Measurements from ENCODE around the gene NCEH1. TPM values are rescaled to one million over a fixed set of nuclear protein-coding genes. Genes with fewer than 3 reads are reported as not detected.
"Not testable (repeated sequence)": the region's sequence is repeated elsewhere in the genome, so short reads cannot be mapped to it uniquely, and the experiment has no call there.

The NCEH1 gene
- total RNA-seq, 2 donors from 2014 or later = 4.4 to 5.2 TPM

DNA sequence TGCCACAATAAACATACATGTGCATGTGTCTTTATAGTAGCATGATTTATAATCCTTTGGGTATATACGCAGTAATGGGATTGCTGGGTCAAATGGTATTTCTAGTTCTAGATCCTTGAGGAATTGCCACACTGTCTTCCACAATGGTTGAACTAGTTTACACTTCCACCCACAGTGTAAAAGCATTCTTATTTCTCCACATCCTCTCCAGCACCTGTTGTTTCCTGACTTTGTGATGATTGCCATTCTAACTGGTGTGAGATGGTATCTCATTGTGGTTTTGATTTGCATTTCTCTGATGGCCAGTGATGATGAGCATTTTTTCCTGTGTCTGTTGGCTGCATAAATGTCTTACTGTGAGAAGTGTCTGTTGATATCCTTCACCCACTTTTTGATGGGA, 50.4 kb downstream of the NCEH1 start:
- not testable (repeated sequence) for H3K27ac Mint-ChIP-seq; DNase-seq (ENCODE audit: low spot score in 2 of 2); H3K9me3 Mint-ChIP-seq; ATAC-seq; H3K36me3 Mint-ChIP-seq

DNA sequence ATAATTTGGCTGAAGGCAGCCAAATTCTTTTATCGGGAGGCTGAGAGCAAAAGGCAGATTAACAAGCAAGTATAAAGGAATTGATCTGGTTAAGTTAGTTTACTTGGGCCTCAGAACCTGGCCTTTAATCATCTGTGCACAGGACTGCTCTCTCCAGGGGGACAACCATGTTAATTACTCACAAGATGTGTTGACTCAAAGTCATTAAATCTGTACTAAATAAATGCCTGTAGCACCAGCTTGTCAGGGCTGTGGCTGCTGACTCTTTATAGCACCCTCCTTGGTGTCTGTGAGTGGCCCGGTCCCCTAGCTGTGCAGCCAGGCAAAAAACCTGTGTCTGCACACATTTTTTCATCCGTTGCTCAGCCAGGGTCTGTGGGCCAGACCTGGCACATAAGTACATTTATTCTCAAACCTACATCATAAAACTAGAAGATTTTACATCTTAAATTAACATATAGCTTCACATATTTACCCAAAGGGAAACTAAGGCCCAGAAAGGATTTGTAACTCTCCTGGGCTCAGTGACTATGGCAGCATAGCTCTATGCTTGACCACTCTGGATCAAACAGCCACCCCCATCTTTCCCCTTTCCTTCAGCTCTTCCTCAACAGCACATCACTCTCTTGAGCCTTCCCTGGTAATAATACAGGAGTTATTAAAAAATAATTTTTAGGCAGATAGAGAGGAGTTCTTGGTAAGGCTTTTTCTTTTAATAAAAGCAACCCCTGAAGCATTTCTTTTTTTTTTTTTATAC, 51.4 kb downstream of the NCEH1 start:
- H3K27ac Mint-ChIP-seq = no peak overlapping the region
- no peaks in the 10 kb centered on the region for H3K36me3 Mint-ChIP-seq
- H3K9me3 Mint-ChIP-seq = no peaks in the 10 kb centered on the region
- no peak for ATAC-seq
- DNase-seq (ENCODE audit: low spot score in 2 of 2) = no peak

DNA sequence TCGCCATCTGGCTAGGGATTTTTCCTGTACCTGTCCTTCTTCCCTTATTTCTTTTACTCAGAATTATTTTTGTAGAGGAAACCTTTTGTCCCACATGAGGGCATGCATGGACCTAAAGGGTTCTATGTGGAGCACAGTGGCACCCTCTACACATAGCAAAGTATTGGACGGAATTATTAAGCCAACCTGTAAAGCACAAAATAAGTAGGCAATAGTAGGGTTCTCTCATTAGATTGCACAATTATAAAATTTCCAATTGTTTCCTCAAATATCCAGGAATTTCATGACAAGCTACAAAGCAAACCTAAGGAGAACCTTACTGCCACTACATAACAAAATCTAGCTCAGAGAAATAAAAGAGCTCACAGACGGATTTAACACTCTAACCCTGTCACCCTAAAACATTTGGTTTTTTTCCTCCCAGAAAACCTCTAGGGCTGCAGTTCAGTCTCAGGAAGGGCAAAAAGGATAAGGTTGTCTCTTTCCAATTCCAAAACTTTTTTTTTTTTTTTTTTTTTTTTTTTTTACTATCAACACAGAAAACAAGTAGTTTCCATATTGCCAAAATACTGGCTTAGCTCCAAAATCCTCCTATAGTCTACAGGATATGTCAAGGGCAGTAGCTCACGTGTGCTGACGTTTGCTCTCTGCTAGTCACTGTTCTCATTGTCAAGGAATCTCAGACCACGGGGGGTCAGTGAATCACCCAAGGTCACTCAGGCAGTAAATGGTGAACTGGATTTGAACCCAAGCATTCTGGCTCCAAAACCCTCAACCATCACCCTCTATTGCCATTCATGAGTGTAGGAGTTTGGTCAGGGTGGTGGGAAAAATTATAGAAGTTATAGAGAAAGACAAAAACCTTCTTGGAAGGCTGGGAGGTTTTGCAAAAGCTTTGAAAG, 52.3 kb downstream of the NCEH1 start:
- no peaks in the 10 kb centered on the region for H3K9me3 Mint-ChIP-seq
- ATAC-seq = no peak
- no peak for DNase-seq (ENCODE audit: low spot score in 2 of 2)
- H3K27ac Mint-ChIP-seq = no peak overlapping the region
- no peaks in the 10 kb centered on the region for H3K36me3 Mint-ChIP-seq

DNA sequence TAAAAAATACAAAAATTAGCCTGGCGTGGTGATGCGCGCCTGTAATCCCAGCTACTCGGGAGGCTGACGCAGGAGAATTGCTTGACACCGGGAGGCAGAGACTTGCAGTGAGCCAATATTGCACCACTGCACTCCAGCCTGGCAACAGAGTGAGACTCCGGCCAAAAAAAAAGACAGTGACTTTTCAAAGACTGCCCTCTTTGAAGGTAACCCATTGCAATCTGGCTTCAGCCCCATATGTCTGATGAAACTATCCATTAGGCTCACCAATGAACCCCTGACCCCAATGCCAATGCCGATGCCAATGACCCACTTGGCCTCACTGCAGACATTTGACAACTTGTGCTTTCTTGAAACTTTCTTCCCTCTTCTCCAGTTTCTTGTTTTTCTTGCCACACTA, 54.3 kb downstream of the NCEH1 start:
- Mint-ChIP-seq H3K36me3 (no peaks in the 10 kb centered on the region), H3K9me3 (no peaks in the 10 kb centered on the region), H3K27ac (no peak overlapping the region)
- ATAC-seq (no peak), DNase-seq (ENCODE audit: low spot score in 2 of 2) (no peak)

DNA sequence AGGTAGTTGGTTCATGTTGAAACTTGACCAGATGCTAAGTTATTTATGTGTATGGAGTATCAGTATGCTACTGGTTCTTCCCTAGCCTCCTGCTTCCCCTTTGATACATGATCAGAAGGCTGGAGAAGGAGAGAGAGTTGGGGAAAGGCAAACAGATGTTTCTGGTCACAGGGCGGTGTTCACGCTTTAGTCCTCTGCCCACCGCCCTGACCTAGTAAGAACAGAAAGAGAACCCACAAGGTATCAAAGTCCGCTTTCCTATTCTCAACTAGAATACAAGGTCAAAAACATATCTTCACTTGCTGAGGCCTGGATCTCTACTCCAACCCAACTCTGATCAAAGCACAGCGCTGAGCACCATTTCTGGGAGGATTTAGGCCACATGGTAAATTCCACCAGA, 55.5 kb downstream of the NCEH1 start:
- no peaks in the 10 kb centered on the region for H3K36me3 Mint-ChIP-seq
- no peak for DNase-seq (ENCODE audit: low spot score in 2 of 2)
- no peak for ATAC-seq
- no peak overlapping the region for H3K27ac Mint-ChIP-seq
- no peaks in the 10 kb centered on the region for H3K9me3 Mint-ChIP-seq

DNA sequence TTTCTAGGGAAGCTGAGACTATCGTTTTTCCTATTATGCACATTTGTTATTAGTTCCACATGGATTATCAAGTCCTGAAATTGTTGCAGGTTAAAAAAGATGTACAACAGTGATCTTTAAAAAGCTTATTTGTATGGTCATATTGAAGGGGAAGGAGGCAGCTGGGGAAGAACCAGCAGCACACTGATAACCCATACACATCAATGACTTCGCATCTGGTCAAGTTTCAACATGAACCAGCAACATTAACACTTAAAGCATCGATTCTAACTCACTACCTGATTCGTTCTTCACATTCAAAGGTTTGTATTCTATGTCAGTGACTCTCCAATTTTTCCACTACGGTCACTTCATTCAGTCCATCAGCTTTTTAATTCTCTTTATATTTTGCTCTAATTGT, 56.4 kb downstream of the NCEH1 start:
- no peak for ATAC-seq

DNA sequence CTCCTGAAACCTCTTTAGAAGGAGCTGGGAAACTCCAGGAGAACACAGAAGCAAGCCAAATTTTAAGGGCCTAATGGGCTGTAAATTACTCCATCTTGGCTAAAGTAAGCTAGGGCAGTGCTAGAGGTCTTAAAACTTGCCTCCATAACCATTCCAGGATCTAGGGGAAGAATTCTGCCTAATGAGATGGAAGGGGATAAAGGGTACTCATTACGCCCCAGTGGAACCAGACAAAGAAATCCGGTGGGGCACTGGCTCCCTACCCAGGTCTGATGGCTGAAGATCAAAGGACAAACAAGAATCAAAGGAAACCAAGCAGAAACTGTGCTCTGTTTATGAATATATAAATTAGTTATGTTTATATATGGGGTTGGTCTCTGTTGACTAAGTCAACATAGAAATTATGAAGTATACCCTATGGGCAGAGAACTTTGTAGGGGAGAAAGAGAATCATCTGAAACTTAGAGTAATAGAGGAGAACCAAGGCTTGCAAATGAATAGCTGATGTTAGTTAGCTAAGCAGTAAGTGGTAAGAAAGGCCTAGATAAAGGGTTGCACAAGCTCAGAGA, 57.8 kb downstream of the NCEH1 start:
- ATAC-seq (no peak), DNase-seq (ENCODE audit: low spot score in 2 of 2) (no peak)
- Mint-ChIP-seq H3K36me3 (no peaks in the 10 kb centered on the region), H3K9me3 (no peaks in the 10 kb centered on the region), H3K27ac (no peak overlapping the region)

More for the DNA sequence above, 56.4 kb downstream of the NCEH1 start:
- H3K27ac Mint-ChIP-seq = no peak overlapping the region
- H3K9me3 Mint-ChIP-seq = no peaks in the 10 kb centered on the region
- no peak for DNase-seq (ENCODE audit: low spot score in 2 of 2)
- no peaks in the 10 kb centered on the region for H3K36me3 Mint-ChIP-seq

DNA sequence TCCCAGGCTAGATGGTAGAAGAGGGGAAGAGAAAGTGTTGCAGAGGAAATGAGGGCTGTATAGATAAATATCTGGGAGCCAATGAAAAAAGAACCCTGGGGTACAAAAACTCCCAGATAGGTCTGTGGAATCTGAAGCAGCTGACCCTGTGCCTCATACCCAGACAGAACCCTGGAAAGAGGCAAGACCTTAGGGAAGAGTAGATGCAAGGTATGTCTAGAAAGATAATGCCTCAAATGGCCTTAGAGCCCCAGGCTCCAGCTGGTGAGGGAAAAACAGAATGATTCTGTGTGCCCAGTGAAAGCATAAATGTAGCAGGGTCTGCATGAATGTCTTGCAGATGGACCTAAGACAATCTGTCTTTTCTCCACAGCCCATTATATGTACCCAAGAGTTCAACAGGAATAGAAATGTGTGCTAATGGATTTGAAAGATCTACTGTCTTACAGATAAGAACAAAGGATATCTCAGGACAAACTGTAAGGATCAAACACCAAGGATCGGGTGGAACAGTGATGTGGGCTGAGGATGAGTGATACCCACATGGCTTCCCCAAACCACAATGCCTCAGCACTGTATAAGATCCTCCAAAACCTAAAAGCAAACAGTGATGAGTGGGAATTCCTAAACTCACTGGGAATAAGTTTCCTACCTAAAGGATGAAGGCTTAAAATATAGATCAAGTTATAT, 58.8 kb downstream of the NCEH1 start:
- ATAC-seq (no peak), DNase-seq (ENCODE audit: low spot score in 2 of 2) (no peak)
- no peaks in the 10 kb centered on the region for H3K36me3 Mint-ChIP-seq
- no peak overlapping the region for H3K27ac Mint-ChIP-seq
- no peaks in the 10 kb centered on the region for H3K9me3 Mint-ChIP-seq

DNA sequence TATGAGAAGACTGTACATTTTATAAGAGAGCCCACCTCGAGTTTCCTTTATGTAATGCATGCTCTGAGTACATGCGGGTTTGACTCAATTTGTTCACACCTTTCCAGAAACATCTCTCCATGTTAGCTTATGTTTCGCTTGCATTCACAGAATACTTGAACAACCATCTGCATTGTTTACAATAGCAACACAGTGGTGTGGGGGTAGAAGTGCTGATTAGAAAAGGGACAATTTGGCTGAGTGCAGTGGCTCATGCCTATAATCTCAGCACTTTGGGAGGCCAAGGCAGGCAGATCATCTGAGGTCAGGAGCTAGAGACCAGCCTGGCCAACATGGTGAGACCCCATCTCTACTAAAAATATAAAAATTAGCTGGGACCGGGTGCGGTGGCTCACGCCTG, 60.9 kb downstream of the NCEH1 start:
- no peaks in the 10 kb centered on the region for H3K9me3 Mint-ChIP-seq
- no peak for ATAC-seq
- no peak overlapping the region for H3K27ac Mint-ChIP-seq
- DNase-seq (ENCODE audit: low spot score in 2 of 2) = no peak
- no peaks in the 10 kb centered on the region for H3K36me3 Mint-ChIP-seq

DNA sequence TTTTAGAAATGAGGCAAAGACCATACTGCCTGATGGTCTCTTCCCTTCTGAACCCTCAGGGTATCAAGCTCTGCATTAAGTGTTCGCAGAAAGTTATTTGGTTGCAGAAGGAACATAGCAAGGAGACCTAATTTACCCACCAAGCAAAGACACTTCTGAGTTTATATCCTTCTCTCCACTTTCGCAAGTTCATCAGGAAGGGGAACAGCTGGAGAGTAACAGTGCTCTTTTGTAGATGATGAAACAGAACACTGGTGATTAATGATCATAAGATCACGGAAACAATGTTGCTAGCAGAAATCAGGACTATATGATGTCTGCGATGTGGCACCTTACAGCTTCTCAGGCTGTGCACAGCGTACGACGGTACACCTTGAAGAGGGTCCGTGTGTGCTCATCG, 62.1 kb downstream of the NCEH1 start:
- no peaks in the 10 kb centered on the region for H3K9me3 Mint-ChIP-seq
- no peak for DNase-seq (ENCODE audit: low spot score in 2 of 2)
- no peak overlapping the region for H3K27ac Mint-ChIP-seq
- H3K36me3 Mint-ChIP-seq = no peaks in the 10 kb centered on the region
- no peak for ATAC-seq

DNA sequence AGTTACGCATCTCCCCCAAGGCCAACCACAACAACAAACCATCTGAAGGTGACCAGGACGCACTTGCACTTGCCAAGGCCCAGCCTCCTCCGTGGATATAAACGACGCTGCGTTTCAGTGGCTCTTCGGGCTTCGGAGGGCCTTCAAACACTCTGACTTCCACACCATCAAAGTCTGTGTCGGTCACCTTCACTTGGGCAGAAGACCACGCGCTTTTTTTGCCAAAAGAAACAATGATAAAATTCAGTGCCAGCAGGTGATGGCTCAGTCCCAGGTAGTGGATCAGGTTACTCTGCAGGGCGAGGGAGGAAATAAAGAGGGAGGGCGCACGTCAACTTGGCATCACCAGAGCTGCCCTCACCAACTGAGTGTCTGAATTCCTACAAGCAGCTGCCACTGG, 63.0 kb downstream of the NCEH1 start:
- no peak for ATAC-seq

DNA sequence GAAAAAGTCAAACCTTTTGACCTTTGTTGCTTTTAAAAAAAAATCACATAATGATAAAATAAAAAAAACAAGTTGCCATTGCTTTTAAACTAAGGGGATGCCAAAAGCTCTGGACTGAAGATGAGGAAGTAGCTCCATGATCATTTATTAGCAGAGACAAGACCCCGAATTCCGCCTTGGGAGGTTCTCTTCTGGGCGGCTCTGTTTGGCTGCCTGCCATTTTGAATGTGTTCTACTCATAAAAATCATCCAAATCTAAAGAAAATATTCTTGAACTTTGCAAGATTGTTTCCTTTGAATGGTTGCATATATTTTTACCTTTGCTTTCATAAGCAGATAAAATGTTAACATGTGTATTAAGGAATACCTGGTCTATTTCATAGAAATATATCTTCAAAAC, 63.8 kb downstream of the NCEH1 start:
- ATAC-seq = no peak
- Mint-ChIP-seq H3K9me3 (no peaks in the 10 kb centered on the region), H3K27ac (no peak overlapping the region), H3K36me3 (no peaks in the 10 kb centered on the region)
- no peak for DNase-seq (ENCODE audit: low spot score in 2 of 2)

More for the DNA sequence above, 63.0 kb downstream of the NCEH1 start:
- no peak for DNase-seq (ENCODE audit: low spot score in 2 of 2)
- no peaks in the 10 kb centered on the region for H3K9me3 Mint-ChIP-seq
- no peaks in the 10 kb centered on the region for H3K36me3 Mint-ChIP-seq
- H3K27ac Mint-ChIP-seq = no peak overlapping the region

DNA sequence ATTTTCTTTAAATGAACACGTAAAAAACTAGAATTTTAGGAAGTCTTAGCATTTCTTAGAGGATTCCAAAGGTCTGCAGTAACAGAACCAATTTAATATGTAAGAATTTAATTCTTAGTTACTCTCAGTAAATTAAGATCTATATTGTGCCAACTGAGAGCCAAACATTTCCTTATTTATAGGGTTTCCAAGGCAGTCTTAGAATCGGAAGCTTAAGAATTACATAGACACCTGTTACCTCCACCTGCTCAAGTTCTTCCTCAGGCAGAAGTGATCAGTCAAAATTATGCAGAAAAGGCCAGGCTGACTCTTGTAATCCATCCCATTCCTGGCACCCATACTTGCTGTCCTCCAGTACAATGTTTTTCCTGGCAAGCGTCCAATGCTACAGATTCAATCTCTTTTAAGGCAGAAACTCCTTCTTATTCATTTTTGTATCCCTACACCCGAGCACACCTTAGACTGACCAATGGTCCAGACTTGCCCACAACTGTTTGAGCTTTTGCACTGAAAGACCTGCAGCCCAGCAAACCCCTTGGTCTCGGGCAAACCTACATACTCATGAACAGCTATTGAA, 64.3 kb downstream of the NCEH1 start:
- DNase-seq (ENCODE audit: low spot score in 2 of 2) (no peak), ATAC-seq (no peak)
- H3K27ac Mint-ChIP-seq = no peak overlapping the region
- H3K36me3 Mint-ChIP-seq = no peaks in the 10 kb centered on the region
- H3K9me3 Mint-ChIP-seq = no peaks in the 10 kb centered on the region

DNA sequence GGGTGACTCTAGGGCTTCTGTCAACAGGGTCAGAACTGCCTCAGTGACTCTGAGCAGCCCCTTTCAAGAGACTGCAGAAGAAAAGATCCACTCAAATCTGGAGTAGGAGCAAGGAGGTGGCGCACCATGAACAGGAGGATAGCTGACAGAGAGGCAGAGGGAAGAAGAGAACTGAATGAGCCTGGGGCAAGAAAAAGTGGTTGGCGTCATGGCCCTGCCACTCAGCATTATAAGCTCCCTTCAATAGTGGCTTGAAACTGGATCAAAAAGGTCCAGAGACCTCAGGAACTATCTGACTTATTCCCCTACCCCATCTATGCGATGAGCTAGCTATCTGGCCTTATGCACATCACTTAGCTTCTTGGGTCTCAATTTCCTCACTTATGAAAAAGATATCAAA, 66.6 kb downstream of the NCEH1 start:
- H3K9me3 Mint-ChIP-seq = no peaks in the 10 kb centered on the region
- H3K27ac Mint-ChIP-seq = no peak overlapping the region
- no peak for DNase-seq (ENCODE audit: low spot score in 2 of 2)
- no peak for ATAC-seq
- no peaks in the 10 kb centered on the region for H3K36me3 Mint-ChIP-seq

DNA sequence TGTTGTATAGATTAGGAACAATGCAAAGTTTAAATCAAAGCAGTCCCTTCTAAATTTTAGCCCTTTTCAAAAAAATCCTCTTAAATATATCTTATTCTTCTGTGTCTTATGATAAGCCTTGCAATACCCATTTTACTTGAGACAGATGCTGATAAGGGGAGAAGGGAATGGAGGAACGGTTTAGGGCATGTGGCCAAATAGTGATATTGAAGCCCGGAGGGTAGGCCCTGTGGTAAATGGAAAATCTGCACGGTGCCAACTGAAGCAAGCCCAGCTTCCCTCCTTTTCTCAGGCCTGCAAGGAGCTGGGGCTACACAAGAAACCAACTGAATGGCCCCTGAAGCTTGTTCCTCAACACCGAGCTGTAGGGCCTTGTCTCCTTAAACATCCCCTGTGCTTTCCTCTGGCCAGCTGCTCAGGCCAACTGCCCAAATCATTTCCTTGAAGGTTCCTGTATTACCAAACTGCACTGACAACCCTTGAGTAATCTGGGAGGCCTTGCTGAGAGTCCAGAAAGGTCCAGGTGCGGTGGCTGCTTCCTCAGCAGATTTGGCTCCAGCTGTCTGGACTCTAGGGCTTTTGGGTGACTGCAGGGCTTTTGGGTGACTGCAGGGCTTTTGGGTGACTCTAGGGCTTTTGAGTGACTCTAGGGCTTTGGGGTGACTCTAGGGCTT, 67.2 kb downstream of the NCEH1 start:
- Mint-ChIP-seq H3K36me3 (no peaks in the 10 kb centered on the region), H3K9me3 (no peaks in the 10 kb centered on the region), H3K27ac (no peak overlapping the region)
- DNase-seq (ENCODE audit: low spot score in 2 of 2) (no peak), ATAC-seq (no peak)

DNA sequence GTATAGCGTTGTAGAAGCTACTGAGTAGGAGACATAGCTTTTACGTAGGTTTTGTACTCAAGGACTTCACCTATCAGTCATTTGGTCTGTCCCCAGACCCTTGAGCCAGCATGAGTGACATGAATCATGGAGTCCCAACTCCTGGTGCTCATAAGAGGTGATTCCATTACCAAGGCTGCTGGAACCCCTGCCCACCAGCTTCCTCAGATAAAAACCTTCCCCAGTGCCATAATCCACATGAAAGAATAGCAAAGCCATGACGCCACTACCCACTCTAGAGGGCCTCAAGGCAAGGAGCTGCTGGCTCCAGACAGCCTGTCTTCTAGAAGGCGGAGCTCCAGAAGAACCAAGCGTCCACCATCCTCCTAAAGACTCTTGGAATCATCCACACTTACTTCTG, 69.6 kb downstream of the NCEH1 start:
- DNase-seq (ENCODE audit: low spot score in 2 of 2) = no peak
- Mint-ChIP-seq H3K36me3 (no peaks in the 10 kb centered on the region), H3K27ac (no peak overlapping the region), H3K9me3 (no peaks in the 10 kb centered on the region)
- no peak for ATAC-seq

All from activated naive CD4-positive, alpha-beta T cell treated with anti-CD3 and anti-CD28 coated beads, Interleukin-2, amount 50 U/mL, for 72 hours (primary cell).